NCI-H526 treated with DMSO at 0.1 percent for 48 hours (cell line): ENCODE measurements around the gene CCND3.

Experiments
- DNase-seq: peaks from one replicate; lab custom pipeline; 2025; lab: John Stamatoyannopoulos, UW

CCND3 gene

DNA sequence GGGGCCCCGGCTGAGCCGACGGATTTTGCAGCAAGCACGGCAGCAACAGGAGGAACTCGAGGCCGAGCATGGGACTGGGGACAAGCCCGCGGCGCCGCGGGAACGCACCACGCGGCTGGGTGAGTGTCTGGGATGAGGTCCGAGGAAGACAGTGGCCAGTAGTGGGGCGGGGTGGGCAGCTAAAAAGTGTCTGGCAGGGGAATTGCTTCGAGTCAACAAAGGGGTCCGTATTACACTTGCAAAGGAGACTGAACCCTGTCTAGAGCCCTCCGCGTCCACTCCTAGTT is 20.0 kb downstream of the CCND3 start:
- no peak for DNase-seq

DNA sequence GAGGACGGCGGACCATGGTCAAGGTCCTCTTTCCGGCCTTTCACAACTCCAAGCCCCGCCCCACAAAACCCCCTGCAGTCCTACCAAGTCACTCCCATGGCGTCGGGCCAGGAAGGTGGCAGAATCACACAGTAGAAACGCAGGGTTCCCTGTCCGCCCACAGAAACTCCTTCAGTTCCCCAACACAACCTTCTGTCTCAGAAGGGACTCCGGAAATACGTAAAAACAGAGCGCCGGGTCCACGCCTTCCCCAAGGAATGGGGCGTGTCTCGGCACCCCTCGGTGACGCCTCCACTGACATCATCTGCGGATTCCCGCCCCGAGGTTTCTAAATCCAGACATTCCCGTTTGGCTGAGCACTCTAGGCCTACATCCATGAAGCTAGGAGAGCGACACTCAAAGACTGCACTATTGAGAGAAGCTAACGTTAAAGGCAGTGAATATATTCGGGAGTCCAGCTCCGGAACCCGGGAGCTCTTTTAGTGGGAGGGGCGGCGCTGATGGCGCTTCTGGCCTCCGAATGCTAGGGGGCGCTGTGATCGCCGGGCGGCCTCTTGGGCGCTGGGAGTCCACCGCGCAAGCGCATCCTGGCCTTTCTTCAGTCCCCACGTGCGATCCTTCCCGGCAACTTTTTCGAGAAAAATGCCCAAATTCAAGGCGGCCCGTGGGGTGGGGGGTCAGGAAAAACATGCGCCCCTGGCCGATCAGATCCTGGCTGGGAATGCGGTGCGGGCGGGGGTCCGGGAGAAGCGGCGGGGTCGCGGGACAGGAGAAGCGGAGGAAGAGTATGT is 20.5 kb downstream of the CCND3 start, which contains the start of the genes BYSL and MED20:
Gene BYSL, plus strand, starts transcription at position 579 of the 791 bp plus-strand sequence. Its CDS starts 64 bp downstream, at position 643.
Gene MED20, minus strand, starts transcription at position 219 of the 791 bp plus-strand sequence. Its CDS starts 121 bp downstream, at position 98.
- DNase-seq = peak; percentile 90

DNA sequence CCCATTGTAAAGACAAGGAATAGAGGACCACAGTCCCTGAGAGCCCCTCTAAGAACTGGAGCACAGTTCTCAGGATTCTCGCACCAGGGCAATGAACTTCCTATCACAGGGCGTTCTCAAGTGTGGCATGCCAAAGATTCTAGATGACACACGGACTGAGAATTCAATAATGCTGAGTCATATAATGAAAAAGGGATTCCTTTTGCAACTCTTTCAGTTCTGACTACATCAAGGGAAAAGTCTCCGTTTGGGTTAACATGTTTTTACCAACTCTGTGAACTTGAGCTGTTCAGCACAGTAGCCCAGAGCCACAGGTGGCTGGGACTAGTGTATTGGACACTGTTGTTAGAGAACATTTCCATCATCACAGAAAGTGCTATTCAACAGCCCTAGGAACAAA is 24.1 kb downstream of the CCND3 start:
- DNase-seq = no peak

DNA sequence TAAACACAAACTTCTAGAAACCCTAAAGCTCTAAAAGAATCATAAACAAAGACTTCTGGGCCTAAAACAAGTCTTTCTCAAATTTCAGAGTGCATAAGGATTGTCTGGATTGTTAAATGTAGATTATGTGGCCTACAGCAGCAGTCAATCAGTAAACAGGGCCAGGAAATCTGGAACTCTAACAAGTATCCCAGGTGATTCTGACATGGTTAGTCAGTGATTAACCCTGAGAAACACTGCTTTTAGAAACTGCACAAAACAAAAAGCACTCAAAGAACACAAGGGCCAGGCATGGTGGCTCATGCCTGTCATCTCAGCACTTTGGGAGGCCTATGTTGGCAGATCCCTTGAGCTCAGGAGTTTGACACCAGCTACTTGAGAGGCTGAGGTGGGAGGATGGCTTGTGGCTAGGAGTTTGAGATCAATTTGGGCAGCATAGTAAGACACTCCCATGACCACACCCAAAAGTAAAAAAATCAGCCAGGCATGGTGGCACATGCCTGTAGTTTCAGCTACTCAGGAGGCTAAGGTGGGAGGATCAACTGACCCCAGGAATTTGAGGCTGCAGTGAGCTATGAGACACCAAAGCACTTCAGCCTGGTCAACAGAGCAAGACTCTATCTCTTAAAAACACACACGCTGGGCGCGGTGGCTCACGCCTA is 26.6 kb downstream of the CCND3 start:
- no peak for DNase-seq

DNA sequence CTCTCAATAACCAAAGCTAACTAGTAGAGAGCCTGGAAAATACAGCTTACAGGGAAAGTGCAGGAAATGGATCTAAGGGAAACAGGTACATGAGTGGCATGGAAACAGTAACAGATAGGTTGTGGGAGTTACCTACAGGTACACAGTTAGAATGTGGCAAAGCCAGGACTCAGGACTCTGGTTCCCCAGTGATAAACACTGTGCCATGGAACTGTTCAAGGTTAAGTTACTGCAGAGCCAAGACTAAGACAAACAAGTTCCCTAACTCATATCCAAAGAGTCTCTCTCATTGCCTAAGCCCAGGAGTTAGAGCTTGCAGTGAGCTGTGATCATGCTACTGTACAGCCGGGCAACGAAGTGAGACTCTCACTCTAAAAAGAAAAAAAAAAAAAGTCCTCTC is 27.3 kb downstream of the CCND3 start:
- DNase-seq = no peak

DNA sequence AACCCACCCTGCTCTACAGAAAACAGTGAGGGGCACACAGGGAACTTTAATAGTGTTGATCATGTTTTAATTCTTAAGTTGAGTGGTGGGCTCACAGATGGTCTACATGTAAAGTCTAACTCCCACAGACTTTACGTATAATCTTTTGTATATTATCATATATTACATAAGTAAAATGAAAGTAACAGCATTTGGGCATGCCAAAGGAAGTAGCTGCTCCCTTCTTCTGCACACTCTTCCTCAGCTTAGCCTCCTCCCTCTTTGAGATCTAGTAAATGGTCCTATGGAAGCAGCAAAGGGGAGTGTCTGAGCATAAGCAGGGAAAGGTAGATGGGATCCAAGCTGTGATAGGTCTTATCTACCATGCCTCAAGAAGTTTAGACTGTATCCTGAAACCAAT is 31.9 kb downstream of the CCND3 start:
- no peak for DNase-seq

DNA sequence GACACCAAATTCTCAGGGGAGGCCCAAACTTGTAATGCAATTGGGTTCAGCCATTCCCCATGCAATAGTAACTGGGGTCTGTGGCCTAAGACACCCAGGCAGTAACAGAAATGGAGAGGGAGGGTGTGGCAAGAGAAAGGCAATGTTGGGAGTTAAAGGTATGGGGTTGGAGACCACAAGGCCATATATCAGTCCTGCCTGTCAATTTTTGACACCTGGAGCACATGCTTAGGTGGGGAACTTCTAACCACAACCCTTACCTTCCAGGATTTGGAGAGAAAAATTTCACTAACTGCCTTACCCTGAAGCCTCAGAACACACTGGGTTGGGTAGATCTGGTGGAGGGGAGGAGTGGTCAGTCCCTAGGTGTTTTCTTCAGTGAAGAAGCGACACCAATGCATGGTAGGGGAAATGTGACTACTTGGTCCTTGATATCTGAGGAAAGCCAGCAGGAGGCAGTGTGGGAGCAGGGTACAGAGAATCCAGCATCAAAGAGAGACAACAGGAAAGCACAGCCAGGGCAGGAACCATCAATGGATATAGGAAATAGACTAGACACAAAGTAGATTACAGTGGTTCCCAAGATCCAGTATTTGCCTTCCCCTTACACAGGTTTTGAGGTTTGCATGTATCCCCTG is 39.6 kb downstream of the CCND3 start:
- no peak for DNase-seq

DNA sequence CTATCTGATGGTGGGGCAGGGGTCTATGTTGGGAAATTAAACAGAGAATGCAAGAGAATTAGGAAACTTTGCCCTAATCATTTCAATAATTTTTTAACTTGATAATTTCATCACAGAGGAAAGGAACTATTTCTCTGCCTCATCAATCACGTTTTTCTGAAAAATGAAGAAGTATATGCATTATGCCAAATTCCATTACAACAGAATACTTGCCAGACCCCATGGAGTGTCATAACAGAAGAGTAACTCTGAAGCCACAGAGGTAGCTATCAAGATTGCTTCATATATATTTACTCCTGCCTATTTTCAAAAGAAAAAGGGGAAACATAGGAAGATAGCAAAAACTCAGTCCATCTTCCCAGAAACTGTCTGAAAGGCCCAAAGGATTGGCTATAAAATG is 40.7 kb downstream of the CCND3 start:
- DNase-seq = no peak

DNA sequence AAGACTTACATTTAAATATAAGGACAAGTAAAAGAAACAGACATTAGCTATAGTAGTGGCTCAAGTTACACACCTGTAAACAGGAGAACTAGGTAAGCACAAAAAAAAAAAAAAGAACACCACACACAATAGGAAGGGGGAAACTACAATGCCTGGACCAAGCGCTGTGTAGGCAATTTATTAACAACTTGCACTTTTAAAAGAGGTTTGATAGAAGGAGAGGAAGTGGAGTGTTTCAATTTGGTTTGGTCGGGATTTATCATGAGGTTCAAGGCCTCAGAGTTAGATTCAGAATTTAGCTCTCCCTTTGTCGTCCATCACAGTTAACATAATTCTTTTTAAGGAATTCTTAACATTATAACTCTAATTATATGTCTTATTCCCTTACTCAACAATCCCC is 45.3 kb downstream of the CCND3 start:
- DNase-seq = no peak

DNA sequence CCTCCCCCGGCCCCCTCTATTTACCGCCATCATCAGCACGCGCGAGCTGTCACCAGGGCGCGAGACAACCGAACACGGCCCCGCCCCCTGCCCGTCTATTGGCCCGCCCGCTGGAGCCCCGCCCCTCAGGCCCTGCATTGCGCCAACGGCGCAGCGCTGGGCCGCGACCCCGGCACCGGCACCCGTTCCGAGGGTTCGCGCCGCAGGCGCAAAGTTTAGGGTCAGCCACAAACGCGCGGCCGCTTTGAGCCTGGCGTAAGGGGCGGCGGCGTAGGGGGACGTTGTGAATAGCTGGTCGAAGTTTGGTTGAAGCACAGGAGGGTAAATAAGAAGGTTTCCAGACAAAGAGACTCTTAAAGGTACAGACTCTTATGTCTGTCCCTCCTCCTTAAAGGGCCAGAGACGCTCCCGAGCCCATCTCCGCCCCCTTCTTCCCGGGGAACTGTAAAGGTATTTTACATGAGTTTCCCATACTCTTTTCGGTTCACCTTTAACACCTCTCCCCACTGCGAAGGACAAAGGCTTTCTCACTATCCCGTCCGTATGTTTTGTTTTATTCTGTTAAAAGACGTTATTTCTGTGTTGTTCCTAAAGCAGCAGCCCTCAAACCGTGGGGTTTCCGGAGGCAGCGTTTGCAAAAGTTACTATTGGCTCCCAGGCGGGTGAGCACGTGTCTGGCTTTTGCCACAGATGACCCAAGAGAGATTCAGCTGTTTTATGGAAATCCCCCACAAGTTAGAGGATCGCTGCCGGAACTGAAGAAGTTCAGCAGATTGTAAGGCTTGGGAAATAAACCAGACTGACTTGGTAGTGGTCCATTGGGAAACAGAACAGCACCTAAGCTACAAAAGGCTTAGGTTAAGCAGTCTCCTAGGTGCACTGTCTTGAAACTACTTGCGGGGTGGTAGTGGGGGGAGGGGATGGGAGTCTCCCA is 46.0 kb downstream of the CCND3 start, which contains the start of gene USP49:
Gene USP49, minus strand, starts transcription at position 76 of the 934 bp plus-strand sequence. CDS start 88,392 bp downstream, outside the sequence.
- peak; percentile 77 for DNase-seq

DNA sequence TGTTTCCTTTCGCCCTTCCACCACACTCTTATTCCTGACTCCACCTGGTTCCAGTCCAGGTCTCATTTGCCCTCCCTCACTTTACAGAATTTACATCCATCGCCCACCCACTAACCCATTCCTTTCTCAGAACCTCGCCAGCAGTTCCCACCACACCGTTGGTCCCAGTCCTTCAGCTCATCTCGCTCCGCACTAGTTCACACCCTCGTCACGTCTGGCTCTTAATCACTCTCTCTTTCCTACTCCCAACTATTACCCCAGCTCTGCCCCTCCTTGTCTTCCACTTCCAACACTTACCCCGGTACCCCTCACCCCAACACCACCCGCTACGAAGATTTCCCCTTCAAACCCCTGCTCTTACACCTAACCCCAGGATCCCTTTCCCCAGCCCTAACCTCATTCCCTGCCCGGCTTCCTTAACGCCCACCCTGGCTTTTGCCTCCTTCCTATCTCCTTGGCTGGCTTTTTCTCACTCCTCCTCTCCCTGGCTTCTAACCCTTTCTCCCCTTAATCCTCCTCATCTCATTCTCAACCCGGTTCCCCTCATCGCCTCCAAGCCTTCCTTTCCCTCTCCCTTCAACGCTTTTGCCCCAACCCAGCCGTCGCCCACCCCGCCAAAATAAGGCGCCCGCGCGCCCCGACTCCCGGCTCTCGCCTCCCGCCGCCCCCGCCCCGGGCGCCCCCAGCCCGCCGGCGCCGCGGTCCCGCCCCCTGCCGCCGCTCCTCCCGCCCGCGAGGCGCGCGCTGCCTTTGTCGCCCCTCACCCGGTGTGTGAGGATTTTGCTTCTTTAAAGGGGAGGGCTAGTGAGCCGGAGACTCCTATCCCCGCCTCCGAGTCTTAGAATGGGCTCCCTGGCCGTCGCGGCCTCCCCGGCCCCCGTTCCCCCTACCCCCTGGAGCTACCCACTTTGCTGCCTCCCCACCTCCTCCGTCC is 47.0 kb downstream of the CCND3 start:
- peak; percentile 77 for DNase-seq

DNA sequence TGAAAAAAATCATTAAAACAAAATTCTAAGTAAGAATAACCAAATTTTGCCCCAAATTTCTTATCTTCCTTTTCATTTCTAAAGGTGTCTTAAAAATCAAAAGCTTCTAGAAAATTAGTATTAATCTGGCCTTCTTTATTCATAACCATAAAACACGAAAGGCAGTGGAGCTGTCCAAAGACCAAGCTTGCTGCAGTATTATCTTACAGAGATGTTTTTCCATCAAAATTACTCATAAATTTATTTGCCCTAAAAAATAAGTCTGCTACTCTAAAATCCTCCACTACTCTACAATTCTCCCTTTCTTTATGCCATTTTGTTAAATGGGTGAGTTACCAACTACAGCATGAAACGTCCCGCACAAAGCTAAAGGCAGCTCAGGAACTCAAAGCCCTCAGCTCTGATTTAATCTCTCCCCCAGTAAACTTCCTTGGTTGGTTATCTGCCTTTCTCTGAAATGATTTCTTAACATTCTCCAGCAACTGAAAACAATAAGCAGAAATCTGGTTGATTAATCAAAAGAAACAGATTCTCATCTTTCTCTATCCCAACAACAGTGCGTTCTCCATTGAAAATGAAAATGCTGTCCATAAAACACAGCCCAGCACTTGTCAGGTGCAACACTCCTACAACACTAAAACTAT is 48.6 kb downstream of the CCND3 start:
- DNase-seq = no peak

DNA sequence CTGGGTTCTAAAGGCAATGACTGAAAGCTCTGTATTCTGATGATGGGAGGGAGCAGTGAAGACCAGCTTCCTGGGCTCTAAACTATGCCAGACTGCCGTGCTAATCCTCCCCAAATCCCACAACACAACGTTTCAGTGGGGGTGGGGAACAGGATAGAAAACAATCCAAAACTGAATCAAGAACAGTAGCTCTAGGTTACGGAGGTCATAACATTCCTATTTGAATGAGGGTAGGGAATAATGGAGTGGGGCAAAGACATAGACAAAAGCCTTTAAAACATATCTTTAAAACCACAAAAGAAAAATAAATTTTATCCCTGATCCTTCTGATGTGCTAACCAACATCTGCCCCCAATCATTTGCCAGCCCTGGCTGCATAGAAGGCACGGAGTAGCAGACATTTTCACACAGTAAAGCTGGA is 54.3 kb downstream of the CCND3 start:
- DNase-seq = no peak

DNA sequence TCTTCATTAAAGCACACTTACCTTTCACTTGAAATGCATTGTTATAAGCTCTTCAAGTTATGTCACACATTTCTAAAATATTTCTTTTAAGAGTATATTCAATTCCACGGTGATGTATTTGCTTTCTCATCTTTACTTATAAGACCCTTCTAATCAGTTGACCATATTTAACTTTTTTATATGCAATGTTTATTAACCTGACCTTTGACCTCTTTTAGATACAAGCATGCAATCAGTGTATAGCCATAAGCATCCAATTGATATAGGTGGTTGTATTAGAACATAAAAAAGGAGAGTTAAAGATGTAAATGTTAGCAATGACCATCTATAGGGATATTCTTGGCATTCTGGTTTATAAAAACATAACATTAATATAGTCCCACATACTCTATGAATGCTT is 55.7 kb downstream of the CCND3 start:
- DNase-seq = no peak

DNA sequence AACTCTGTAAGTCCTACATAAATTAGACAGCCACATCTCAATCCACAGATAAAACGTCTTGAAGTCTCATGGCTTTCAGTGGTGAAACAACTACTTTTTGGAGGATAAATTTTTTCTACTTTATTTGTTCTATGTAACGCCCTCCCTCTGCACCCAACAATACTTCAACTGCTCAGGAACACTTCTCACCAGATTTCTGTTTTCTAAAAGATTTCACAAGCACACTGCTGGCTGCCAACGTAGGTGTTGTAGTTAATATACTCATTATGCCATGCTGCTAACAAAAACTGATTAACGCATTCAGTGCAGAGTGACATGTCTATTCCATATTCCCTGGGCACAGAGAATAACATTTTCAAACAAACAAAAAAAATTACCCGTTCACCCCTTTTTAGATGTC is 56.7 kb downstream of the CCND3 start:
- no peak for DNase-seq
